ENCODE measurements around the gene PHLPP1.

Gene PHLPP1

GRCh38 chr18:62857263-62857976 lies 142.1 kb downstream of the PHLPP1 start:
- Histone ChIP-seq H3K4me1 (ENCODE audit: control insufficient read depth in 1 of 2, insufficient read depth in 1 of 2, low read depth in 1 of 2, low read length in 1 of 2) (peaks cover 0 to 6% of the 10 kb centered on the region in 2 experiments), H3K9me3 (no peaks in the 10 kb centered on the region), H3K27me3 (no peaks in the 10 kb centered on the region), H3K27ac (no peak overlapping the region), H3K36me3 (no peaks in the 10 kb centered on the region), H3K4me3 (ENCODE audit: low read depth in 1 of 2, low read length in 1 of 2) (no peak overlapping the region)
- TF ChIP-seq, protein P1, sequence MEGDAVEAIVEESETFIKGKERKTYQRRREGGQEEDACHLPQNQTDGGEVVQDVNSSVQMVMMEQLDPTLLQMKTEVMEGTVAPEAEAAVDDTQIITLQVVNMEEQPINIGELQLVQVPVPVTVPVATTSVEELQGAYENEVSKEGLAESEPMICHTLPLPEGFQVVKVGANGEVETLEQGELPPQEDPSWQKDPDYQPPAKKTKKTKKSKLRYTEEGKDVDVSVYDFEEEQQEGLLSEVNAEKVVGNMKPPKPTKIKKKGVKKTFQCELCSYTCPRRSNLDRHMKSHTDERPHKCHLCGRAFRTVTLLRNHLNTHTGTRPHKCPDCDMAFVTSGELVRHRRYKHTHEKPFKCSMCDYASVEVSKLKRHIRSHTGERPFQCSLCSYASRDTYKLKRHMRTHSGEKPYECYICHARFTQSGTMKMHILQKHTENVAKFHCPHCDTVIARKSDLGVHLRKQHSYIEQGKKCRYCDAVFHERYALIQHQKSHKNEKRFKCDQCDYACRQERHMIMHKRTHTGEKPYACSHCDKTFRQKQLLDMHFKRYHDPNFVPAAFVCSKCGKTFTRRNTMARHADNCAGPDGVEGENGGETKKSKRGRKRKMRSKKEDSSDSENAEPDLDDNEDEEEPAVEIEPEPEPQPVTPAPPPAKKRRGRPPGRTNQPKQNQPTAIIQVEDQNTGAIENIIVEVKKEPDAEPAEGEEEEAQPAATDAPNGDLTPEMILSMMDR (IDR thresholded peaks at IDR 0.05), result no peak

GRCh38 chr18:62860062-62860461 lies 144.7 kb downstream of the PHLPP1 start:
- Histone ChIP-seq H3K27ac (no peak overlapping the region), H3K4me1 (ENCODE audit: control insufficient read depth in 1 of 2, insufficient read depth in 1 of 2, low read depth in 1 of 2, low read length in 1 of 2) (peaks cover 0 to 6% of the 10 kb centered on the region in 2 experiments), H3K9me3 (no peaks in the 10 kb centered on the region), H3K36me3 (no peaks in the 10 kb centered on the region), H3K27me3 (no peaks in the 10 kb centered on the region), H3K4me3 (ENCODE audit: low read depth in 1 of 2, low read length in 1 of 2) (no peak overlapping the region)
- TF ChIP-seq, protein P1 (IDR thresholded peaks at IDR 0.05), result no peak

- no peak overlapping the region for H3K27ac ChIP-seq
- no peaks in the 10 kb centered on the region for H3K27me3 ChIP-seq
- no peaks in the 10 kb centered on the region for H3K9me3 ChIP-seq
- H3K4me3 ChIP-seq (ENCODE audit: low read depth in 1 of 2, low read length in 1 of 2), result no peak overlapping the region
- peaks cover 0 to under 1% of the 10 kb centered on the region in 2 experiments for H3K4me1 ChIP-seq (ENCODE audit: control insufficient read depth in 1 of 2, insufficient read depth in 1 of 2, low read depth in 1 of 2, low read length in 1 of 2)
- TF ChIP-seq, protein P1 (IDR thresholded peaks at IDR 0.05), result no peak
- no peaks in the 10 kb centered on the region for H3K36me3 ChIP-seq
Measured at GRCh38 chr18:62862466-62862865, 147.1 kb downstream of the PHLPP1 start.

- H3K36me3 ChIP-seq, result no peaks in the 10 kb centered on the region
- H3K27ac ChIP-seq, result no peak overlapping the region
- TF ChIP-seq, protein P1 (IDR thresholded peaks at IDR 0.05), result no peak
- no peaks in the 10 kb centered on the region for H3K4me1 ChIP-seq (ENCODE audit: control insufficient read depth in 1 of 2, insufficient read depth in 1 of 2, low read depth in 1 of 2, low read length in 1 of 2)
- no peaks in the 10 kb centered on the region for H3K27me3 ChIP-seq
- H3K4me3 ChIP-seq (ENCODE audit: low read depth in 1 of 2, low read length in 1 of 2), result no peak overlapping the region
- no peaks in the 10 kb centered on the region for H3K9me3 ChIP-seq
Measured at GRCh38 chr18:62863579-62864001, 148.2 kb downstream of the PHLPP1 start.

DNA sequence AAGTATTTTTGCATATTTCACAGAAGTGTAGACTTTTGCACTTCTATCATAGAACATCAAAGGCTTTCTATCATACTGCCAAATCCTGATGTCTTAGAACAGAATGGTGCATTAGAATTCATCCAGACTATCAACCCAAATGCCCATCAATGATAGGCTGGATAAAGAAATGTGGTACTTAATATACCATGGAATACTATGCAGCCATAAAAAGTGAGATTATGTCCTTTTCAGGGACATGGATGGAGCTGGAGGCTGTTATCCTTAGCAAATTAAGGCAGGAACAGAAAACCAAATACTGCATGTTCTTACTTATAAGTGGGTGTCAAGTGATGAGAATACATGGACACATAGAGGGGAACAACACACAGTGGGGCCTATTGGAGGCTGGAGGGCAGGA lies 150.2 kb downstream of the PHLPP1 start:
- Histone ChIP-seq H3K36me3 (no peaks in the 10 kb centered on the region), H3K4me3 (ENCODE audit: low read depth in 1 of 2, low read length in 1 of 2) (no peak overlapping the region), H3K9me3 (no peaks in the 10 kb centered on the region), H3K27me3 (no peaks in the 10 kb centered on the region), H3K27ac (no peak overlapping the region), H3K4me1 (ENCODE audit: control insufficient read depth in 1 of 2, insufficient read depth in 1 of 2, low read depth in 1 of 2, low read length in 1 of 2) (no peaks in the 10 kb centered on the region)
- TF ChIP-seq, protein P1 (IDR thresholded peaks at IDR 0.05), result no peak

Measured in neutrophil (primary cell).